ENCODE results near the gene TMEM222.

GRCh38 chr1:27358038-27358927, 36.3 kb downstream of the TMEM222 start:
- no peak for TF ChIP-seq CTCF (conservative IDR thresholded peaks at IDR 0.05; ENCODE audit: low read depth, low read length)
- no peak for TF ChIP-seq EZH2 (IDR thresholded peaks at IDR 0.05; ENCODE audit: low read length, unreplicated experiment)
- no peak for TF ChIP-seq EZH2phosphoT487 (IDR thresholded peaks at IDR 0.05; ENCODE audit: borderline replicate concordance, low read length)

Data from PC-3 (cell line).